DOHH2 (cell line): ENCODE results near the gene RLF.

Experiments
- H3F3A ChIP-seq: fragments of 200-600 bp; sonication (generic), shearing (Covaris generic); 2 replicates; pipeline ENCODE4 v1.6.0; 2016; ENCODE audit warnings: antibody characterized with exemption, mild to moderate bottlenecking; ENCODE audit not compliant: control insufficient read depth, insufficient read depth
- H3K27ac ChIP-seq: fragments of 200-600 bp; sonication (generic); 2 replicates; pipeline ENCODE4 v1.5.1; 2014; ENCODE audit warnings: low read depth, mild to moderate bottlenecking, low read length, moderate library complexity
- H3K27me3 ChIP-seq: fragments of 200-600 bp; sonication (generic); 2 replicates; pipeline ENCODE4 v1.6.1; 2014; ENCODE audit warnings: mild to moderate bottlenecking, low read length, mixed read lengths; ENCODE audit not compliant: control insufficient read depth
- H3K36me3 ChIP-seq: fragments of 200-600 bp; sonication (generic); 2 replicates; pipeline ENCODE4 v1.6.1; 2014; ENCODE audit warnings: mild to moderate bottlenecking, low read length, moderate library complexity, mixed read lengths; ENCODE audit not compliant: control insufficient read depth
- H3K4me1 ChIP-seq: fragments of 200-600 bp; sonication (generic); 2 replicates; pipeline ENCODE4 v1.6.1; 2014; ENCODE audit warnings: mild to moderate bottlenecking, low read length, mixed read lengths; ENCODE audit not compliant: control insufficient read depth
- H3K4me2 ChIP-seq: fragments of 200-600 bp; sonication (generic); 2 replicates; pipeline ENCODE4 v1.6.0; 2014; ENCODE audit warnings: mild to moderate bottlenecking, low read length, moderate library complexity
- H3K4me3 ChIP-seq: fragments of 200-600 bp; sonication (generic); 2 replicates; pipeline ENCODE4 v1.5.1; 2014; ENCODE audit warnings: mild to moderate bottlenecking, low read length, mixed read lengths
- H3K79me2 ChIP-seq: fragments of 200-600 bp; sonication (generic); 2 replicates; pipeline ENCODE4 v1.6.1; 2014; ENCODE audit warnings: mild to moderate bottlenecking, low read length, mixed read lengths; ENCODE audit not compliant: control insufficient read depth
- H3K9me2 ChIP-seq: fragments of 200-600 bp; sonication (generic); replicated peaks from 2 replicates; pipeline ENCODE4 v1.6.1; 2014; ENCODE audit warnings: mild to moderate bottlenecking, low read length, mixed read lengths; ENCODE audit not compliant: control insufficient read depth
- H3K9me3 ChIP-seq: fragments of 200-600 bp; sonication (generic); 2 replicates; pipeline ENCODE4 v1.6.1; 2014; ENCODE audit warnings: antibody characterized with exemption, low read length, mixed read lengths; ENCODE audit not compliant: control insufficient read depth, insufficient read depth
- H4K20me1 ChIP-seq: fragments of 200-600 bp; sonication (generic); 2 replicates; pipeline ENCODE4 v1.6.0; 2014; ENCODE audit warnings: low read depth, mild to moderate bottlenecking, antibody characterized with exemption, low read length, moderate library complexity; ENCODE audit not compliant: control insufficient read depth, insufficient read depth
- EZH2phosphoT487 ChIP-seq: fragments of 200-600 bp; sonication (generic); IDR thresholded peaks from 2 replicates; pipeline ENCODE4 v1.6.1; 2017; ENCODE audit warnings: borderline replicate concordance, mild to moderate bottlenecking, antibody characterized with exemption, low read length, moderate library complexity, mixed read lengths
- TF ChIP-seq, protein P1 (sequence below): fragments of 200-600 bp; sonication (generic); IDR thresholded peaks from one replicate; pipeline ENCODE4 v1.5.1; 2014; ENCODE audit warnings: antibody characterized with exemption, mild to moderate bottlenecking, low read depth, low read length; ENCODE audit not compliant: poor library complexity, severe bottlenecking

The RLF gene

DNA sequence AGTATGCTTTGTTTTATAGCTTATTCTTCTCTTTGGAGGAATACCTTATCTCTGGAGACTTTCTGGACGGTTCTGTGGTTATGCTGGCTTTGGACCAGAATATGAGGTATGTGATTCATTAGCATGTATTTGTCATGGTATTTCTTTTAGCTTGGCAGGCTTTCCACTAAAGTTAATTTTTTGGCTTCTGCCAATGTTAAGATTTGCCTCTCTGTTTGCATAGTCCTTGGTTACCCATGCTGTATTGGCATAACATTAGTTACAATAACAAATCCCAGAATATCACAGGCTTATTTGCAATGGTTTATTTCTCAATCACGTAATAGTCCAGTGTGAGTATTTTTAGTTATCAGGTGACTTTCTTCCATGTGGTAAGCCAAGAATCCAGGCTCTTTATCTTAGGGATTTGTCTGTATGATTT, 106.6 kb downstream of the RLF start:
- H3F3A ChIP-seq = 0 out of 2 replicates have a peak, but pooled peaks cover 6% of the 10 kb centered on the region
- no peak overlapping the region for H3K4me2 ChIP-seq
- H3K4me3 ChIP-seq = no peak overlapping the region
- H3K36me3 ChIP-seq = peaks cover 85% of the 10 kb centered on the region
- no peaks in the 10 kb centered on the region for H3K9me2 ChIP-seq
- H3K9me3 ChIP-seq = no peaks in the 10 kb centered on the region
- H3K79me2 ChIP-seq = peaks cover 33% of the 10 kb centered on the region
- H3K4me1 ChIP-seq = no peaks in the 10 kb centered on the region
- no peak overlapping the region for H3K27ac ChIP-seq
- H4K20me1 ChIP-seq = no peaks in the 10 kb centered on the region
- TF ChIP-seq, protein P1, sequence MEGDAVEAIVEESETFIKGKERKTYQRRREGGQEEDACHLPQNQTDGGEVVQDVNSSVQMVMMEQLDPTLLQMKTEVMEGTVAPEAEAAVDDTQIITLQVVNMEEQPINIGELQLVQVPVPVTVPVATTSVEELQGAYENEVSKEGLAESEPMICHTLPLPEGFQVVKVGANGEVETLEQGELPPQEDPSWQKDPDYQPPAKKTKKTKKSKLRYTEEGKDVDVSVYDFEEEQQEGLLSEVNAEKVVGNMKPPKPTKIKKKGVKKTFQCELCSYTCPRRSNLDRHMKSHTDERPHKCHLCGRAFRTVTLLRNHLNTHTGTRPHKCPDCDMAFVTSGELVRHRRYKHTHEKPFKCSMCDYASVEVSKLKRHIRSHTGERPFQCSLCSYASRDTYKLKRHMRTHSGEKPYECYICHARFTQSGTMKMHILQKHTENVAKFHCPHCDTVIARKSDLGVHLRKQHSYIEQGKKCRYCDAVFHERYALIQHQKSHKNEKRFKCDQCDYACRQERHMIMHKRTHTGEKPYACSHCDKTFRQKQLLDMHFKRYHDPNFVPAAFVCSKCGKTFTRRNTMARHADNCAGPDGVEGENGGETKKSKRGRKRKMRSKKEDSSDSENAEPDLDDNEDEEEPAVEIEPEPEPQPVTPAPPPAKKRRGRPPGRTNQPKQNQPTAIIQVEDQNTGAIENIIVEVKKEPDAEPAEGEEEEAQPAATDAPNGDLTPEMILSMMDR = no peak
- TF ChIP-seq EZH2phosphoT487 = no peak
- H3K27me3 ChIP-seq = no peaks in the 10 kb centered on the region

GRCh38 chr1:40268211-40268610, 107.0 kb downstream of the RLF start:
- Histone ChIP-seq H3K4me2 (no peak overlapping the region), H3K4me3 (no peak overlapping the region), H3K36me3 (peaks cover 83% of the 10 kb centered on the region)

DNA sequence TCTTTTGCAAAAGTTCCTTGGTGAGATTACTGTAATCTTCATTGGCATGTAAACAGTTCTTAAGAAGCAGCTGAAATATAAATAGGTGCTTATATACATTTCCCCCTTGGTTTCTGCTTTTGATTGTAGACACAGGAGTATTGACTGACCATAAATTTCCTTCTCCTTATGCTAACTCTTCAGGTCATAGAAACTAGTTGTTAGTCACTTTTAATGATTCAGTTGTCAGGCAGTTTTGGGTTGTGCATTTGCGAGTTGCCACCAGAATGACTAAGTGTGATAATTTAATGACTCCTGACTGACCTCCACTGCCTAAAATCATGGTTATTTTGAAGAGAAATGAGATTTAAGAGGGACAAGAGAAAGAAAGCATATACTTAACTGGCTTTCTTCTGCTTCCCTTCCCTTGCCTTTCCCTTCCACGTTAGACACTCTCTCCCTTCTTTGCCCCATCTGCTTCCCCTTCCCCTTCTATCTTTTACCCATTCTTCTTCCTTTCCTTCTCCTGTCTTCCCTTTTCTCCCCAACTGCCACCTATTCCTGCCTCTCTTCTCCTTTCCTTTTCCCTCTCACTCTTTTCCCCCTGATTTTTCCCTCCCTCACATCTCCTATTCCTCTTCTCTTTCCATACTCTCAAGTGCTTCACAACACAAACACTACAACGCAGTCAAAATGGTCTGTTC, 109.1 kb downstream of the RLF start:
- Histone ChIP-seq H3K27ac (no peak overlapping the region), H3K4me2 (no peak overlapping the region), H3K9me3 (no peaks in the 10 kb centered on the region), H3K4me1 (no peaks in the 10 kb centered on the region), H4K20me1 (no peaks in the 10 kb centered on the region), H3K4me3 (no peak overlapping the region), H3K36me3 (peaks cover 80% of the 10 kb centered on the region), H3F3A (0 out of 2 replicates have a peak, but pooled peaks cover 6% of the 10 kb centered on the region), H3K27me3 (no peaks in the 10 kb centered on the region), H3K9me2 (no peaks in the 10 kb centered on the region), H3K79me2 (peaks cover 11% of the 10 kb centered on the region)
- TF ChIP-seq EZH2phosphoT487 = no peak
- TF ChIP-seq, protein P1 = no peak

More at GRCh38 chr1:40268211-40268610, 107.0 kb downstream of the RLF start:
- no peaks in the 10 kb centered on the region for H3K9me3 ChIP-seq
- peaks cover 29% of the 10 kb centered on the region for H3K79me2 ChIP-seq
- no peaks in the 10 kb centered on the region for H4K20me1 ChIP-seq
- no peaks in the 10 kb centered on the region for H3K4me1 ChIP-seq
- H3K27ac ChIP-seq = no peak overlapping the region
- H3K27me3 ChIP-seq = no peaks in the 10 kb centered on the region
- 0 out of 2 replicates have a peak, but pooled peaks cover 6% of the 10 kb centered on the region for H3F3A ChIP-seq
- H3K9me2 ChIP-seq = no peaks in the 10 kb centered on the region
- TF ChIP-seq, protein P1 = no peak
- TF ChIP-seq EZH2phosphoT487 = no peak
